Measurements from ENCODE around the gene FBXW4.

GRCh38 chr10:101564490-101564991 is 130.4 kb downstream of the FBXW4 start:
- no peak for TF ChIP-seq CTCF (IDR thresholded peaks at IDR 0.05)
- TF ChIP-seq POLR2A (IDR thresholded peaks at IDR 0.05) = no peak
